NT2/D1 (cell line): ENCODE results near the gene EID2B.

Source experiments
- YY1 ChIP-seq: IDR thresholded peaks from 2 replicates; pipeline ENCODE4 v1.6.1; 2011; ENCODE audit not compliant: insufficient read length, insufficient read depth
- ZNF274 ChIP-seq: IDR thresholded peaks from 2 replicates; pipeline ENCODE4 v1.6.1; 2011; ENCODE audit warnings: mild to moderate bottlenecking, low read depth, low read length

- TF ChIP-seq ZNF274: no peak
- TF ChIP-seq YY1: no peak
Observed at GRCh38 chr19:39514840-39515550, 17.7 kb downstream of the EID2B start, which contains the start of gene SELENOV.
